ENCODE data around the gene CADM4.

DNA sequence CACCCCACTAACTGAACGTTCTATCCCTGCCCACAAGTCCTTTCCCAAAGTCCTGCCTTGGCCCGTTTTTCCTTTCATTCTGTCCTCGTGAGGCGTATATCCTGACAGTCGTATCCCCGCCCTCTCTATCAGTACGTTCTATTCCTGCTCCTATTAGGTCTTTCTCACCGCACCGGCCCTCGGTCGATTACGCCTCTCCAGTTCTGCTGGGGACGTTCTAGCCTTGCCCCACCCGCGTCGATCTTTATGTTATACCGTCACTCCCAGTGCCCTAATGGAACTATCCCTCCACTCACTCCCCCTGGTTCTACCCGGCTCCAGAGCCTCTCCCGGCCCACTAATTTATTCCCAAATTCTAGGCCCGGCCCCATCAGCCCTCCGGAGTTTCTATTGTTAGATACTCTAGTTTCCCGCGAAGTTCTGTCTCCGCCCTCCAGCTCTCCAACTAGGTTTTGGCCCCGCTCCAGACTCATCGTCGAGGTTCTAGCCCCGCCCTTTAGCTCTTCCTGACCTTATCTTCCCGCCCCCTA is 28.3 kb upstream of the CADM4 start:
- TF ChIP-seq, protein P1, sequence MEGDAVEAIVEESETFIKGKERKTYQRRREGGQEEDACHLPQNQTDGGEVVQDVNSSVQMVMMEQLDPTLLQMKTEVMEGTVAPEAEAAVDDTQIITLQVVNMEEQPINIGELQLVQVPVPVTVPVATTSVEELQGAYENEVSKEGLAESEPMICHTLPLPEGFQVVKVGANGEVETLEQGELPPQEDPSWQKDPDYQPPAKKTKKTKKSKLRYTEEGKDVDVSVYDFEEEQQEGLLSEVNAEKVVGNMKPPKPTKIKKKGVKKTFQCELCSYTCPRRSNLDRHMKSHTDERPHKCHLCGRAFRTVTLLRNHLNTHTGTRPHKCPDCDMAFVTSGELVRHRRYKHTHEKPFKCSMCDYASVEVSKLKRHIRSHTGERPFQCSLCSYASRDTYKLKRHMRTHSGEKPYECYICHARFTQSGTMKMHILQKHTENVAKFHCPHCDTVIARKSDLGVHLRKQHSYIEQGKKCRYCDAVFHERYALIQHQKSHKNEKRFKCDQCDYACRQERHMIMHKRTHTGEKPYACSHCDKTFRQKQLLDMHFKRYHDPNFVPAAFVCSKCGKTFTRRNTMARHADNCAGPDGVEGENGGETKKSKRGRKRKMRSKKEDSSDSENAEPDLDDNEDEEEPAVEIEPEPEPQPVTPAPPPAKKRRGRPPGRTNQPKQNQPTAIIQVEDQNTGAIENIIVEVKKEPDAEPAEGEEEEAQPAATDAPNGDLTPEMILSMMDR (IDR thresholded peaks at IDR 0.05 in 4 of 5, conservative IDR thresholded peaks at IDR 0.05 in 1 of 5): no peak
- no peak for TF ChIP-seq POLR2A (IDR thresholded peaks at IDR 0.05)

Measured in gastrocnemius medialis (tissue), 4 donors.